Lower leg skin (tissue), 4 donors: Measurements from ENCODE around the gene DDX6. TPM values are rescaled to one million over a fixed set of nuclear protein-coding genes. Genes with fewer than 3 reads are reported as not detected.

Experiments used
- DNase-seq, 2 donors: peaks; one replicate each; pipeline ENCODE4 v3.0.0-alpha.2; 2019; ENCODE audit warnings: low spot score in 2 of 2
- H3K4me3 ChIP-seq: fragments of 200-600 bp; sonication (generic); 2 replicates; pipeline ENCODE4 v1.5.1; 2017; ENCODE audit warnings: mild to moderate bottlenecking, low read depth; ENCODE audit not compliant: poor library complexity, severe bottlenecking
- POLR2A ChIP-seq, 2 donors: fragments of 450-650 bp; IDR thresholded peaks; one replicate each; pipeline ENCODE4 v1.6.1; 2016 to 2017; ENCODE audit warnings: antibody characterized with exemption in 2 of 2, mild to moderate bottlenecking in 1 of 2, moderate library complexity in 1 of 2
- WGBS, 2 donors: methylation state at CpG; one replicate each; pipeline ENCODE4 v1.1.5; 2018; 5-methylcytosine and 5-hydroxymethylcytosine counted together
- intact Hi-C: fragments of 100-400 bp; cut with DNase I; formaldehyde crosslinking; loops from one replicate; pipeline ENCODE4 v1.15.0; 2023; ENCODE audit warnings: low total_unique reads
- total RNA-seq, 4 donors: library from RNA; depleted of rRNA; stranded (reverse); fragments of >200 nt; gene quantifications; one replicate each; pipeline ENCODE4 v1.1.0, GENCODE V29; 2016
- TF ChIP-seq, protein P1 (sequence below), 3 donors: fragments of 450-650 bp; IDR thresholded peaks; one replicate each; pipeline ENCODE4 v1.5.1; 2016; ENCODE audit warnings: antibody characterized with exemption in 3 of 3, mild to moderate bottlenecking in 3 of 3, moderate library complexity in 2 of 3

Gene DDX6
- total RNA-seq, 4 donors from 2014 or later, result 71.8 to 117 (median 88.6) TPM

DNA sequence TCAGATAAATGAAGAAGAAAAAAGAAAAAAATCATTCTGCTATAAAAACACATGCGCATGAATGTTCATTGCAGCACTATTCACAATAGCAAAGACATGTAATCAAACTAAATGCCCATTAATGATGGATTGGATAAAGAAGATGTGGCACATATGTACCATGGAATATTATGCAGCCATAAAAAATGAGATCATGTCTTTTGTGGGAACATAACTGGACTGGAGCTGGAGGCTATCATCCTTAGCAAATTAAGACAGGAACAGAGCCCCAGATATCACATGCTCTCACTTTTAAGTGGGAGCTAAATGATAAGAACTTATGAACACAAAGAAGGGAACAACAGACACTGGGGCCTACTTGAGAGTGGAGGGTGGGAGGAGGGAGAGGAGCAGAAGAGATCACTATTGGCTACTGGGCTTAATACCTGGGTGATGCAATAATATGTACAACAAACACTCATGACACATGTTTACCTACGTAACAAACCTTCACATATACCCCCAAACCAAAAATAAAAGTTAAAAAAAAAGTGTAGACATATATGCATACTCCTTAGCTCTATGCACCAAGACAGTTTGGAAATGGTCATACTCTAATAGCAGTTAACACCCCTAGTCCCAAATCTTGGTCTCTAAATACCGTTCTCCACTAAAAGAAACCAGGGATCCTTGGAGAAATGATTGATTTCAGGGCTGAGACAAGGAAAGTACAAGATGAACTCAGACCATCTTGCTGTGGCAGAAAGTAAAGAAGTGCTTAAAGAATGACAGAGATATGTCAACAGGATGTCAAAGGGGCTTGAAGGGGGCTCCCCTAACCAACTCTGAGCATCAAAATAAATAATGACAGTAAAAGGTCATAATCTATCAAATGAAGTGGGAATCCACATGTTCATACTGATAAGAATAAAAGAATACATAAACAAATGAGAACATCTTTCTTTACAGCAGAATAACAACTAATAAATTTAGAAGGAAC lies 17.1 kb upstream of the DDX6 start:
- H3K4me3 ChIP-seq, result no peak overlapping the region
- DNase-seq, result no peak
- intact Hi-C loops, result no loop called here
- TF ChIP-seq, protein P1, sequence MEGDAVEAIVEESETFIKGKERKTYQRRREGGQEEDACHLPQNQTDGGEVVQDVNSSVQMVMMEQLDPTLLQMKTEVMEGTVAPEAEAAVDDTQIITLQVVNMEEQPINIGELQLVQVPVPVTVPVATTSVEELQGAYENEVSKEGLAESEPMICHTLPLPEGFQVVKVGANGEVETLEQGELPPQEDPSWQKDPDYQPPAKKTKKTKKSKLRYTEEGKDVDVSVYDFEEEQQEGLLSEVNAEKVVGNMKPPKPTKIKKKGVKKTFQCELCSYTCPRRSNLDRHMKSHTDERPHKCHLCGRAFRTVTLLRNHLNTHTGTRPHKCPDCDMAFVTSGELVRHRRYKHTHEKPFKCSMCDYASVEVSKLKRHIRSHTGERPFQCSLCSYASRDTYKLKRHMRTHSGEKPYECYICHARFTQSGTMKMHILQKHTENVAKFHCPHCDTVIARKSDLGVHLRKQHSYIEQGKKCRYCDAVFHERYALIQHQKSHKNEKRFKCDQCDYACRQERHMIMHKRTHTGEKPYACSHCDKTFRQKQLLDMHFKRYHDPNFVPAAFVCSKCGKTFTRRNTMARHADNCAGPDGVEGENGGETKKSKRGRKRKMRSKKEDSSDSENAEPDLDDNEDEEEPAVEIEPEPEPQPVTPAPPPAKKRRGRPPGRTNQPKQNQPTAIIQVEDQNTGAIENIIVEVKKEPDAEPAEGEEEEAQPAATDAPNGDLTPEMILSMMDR (IDR thresholded peaks at IDR 0.05), result no peak
- TF ChIP-seq POLR2A (IDR thresholded peaks at IDR 0.05), result no peak
- WGBS, 2 donors, result 74 to 98% methylated on average over 3 of the region's 3 CpGs

DNA sequence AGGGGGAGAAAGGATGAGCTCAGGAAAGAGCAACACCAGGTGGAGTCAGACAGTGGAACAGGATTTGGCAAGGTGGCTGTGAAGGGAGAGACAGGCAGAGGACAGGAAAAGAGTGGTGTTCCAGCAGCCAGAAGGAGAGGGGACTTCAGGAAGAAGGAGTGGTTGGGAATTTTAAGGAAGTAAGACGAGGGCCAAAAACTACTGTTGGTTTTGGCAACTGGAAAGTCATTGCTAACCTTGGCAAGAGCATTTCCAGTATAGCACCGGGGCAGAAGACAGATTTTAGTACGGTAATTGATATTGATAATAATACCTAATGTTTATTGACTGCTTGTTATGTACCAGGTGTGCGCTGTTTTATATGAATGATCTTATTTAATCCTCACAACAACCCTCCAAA lies 15.4 kb upstream of the DDX6 start:
- intact Hi-C loops, result no loop called here
- DNase-seq, result peak in 1 of 2 donors; percentile 17
- WGBS, 2 donors, result 62 to 71% methylated on average over 4 of the region's 4 CpGs
- no peak for TF ChIP-seq POLR2A (IDR thresholded peaks at IDR 0.05)
- TF ChIP-seq, protein P1 (IDR thresholded peaks at IDR 0.05), result no peak
- no peak overlapping the region for H3K4me3 ChIP-seq

DNA sequence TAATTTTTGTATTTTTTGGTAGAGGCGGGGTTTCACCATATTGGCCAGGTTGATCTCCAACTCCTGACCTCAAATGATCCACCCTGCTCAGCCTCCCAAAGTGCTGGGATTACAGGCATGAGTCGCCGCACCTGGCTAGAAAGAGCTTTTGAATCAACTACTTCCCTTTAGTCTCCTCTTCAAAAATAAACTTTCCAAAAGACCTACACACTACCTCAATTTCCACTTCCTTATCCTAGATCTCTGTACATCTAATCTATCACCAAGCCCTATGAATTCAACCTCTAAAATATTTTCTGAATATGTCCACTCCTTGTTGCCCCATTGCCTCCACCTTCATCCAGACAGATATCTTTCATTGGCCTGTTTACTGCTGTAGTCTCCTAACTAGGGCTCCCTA lies 13.1 kb upstream of the DDX6 start:
- no peak for DNase-seq
- H3K4me3 ChIP-seq, result no peak overlapping the region
- 91 to 92% methylated on average over 3 of the region's 3 CpGs for WGBS, 2 donors
- TF ChIP-seq, protein P1 (IDR thresholded peaks at IDR 0.05), result no peak
- no peak for TF ChIP-seq POLR2A (IDR thresholded peaks at IDR 0.05)
- intact Hi-C loops, result no loop called here

DNA sequence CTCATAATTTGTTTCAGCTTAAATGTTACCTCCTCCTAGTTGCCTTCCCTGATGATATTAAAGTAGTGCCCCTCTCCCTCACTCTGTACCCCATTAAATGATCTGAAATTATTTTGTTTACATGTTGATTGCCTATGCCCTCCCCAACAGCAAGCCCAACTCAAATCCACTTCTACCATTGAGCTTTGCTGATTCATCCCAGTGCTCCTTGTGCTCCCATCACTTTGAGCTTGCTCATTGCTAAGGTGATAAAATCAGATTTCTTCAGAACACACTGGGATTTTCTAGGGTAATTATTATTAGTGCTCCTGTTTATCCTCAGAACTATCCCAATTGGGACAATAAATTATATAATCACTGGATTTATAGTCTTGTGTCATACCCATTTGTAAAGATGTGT lies 8.4 kb upstream of the DDX6 start:
- TF ChIP-seq, protein P1 (IDR thresholded peaks at IDR 0.05), result no peak
- no peak for TF ChIP-seq POLR2A (IDR thresholded peaks at IDR 0.05)
- intact Hi-C loops, result no loop called here
- no peak for DNase-seq
- H3K4me3 ChIP-seq, result no peak overlapping the region

DNA sequence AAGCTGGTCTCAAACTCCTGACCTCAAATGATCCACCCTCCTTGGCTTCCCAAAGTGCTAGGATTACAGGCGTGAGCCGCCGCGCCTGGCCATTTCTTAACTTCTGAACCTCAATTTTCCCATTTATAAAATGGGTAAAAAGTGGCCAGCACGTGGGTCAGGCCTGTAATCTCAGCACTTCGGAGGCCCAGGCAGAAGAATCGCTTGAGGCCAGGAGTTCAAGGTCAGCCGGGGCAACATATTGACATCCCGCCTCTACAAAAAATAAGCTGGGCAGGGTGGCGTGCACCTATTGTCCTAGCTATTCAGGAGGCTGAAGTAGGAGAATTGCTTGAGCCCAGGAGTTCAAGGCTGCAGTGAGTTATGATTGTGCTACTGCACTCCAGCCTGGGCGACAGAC lies 6.5 kb upstream of the DDX6 start:
- intact Hi-C loops, result no loop called here
- WGBS, 2 donors, result 94 to 96% methylated on average over 11 of the region's 11 CpGs
- H3K4me3 ChIP-seq, result no peak overlapping the region
- TF ChIP-seq, protein P1 (IDR thresholded peaks at IDR 0.05), result no peak
- no peak for TF ChIP-seq POLR2A (IDR thresholded peaks at IDR 0.05)
- no peak for DNase-seq
